Measurements from ENCODE around the gene LGALS14. TPM values are rescaled to one million over a fixed set of nuclear protein-coding genes. Genes with fewer than 3 reads are reported as not detected.
"Not testable (repeated sequence)": the region's sequence is repeated elsewhere in the genome, so short reads cannot be mapped to it uniquely, and the experiment has no call there.

Gene LGALS14, protein sequence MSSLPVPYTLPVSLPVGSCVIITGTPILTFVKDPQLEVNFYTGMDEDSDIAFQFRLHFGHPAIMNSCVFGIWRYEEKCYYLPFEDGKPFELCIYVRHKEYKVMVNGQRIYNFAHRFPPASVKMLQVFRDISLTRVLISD
- polyA plus RNA-seq (2012; ENCODE audit: insufficient read depth, insufficient read length, low read depth): not detected

- TF ChIP-seq CTCF (IDR thresholded peaks at IDR 0.05; ENCODE audit: low read depth, low read length): no peak
- H3K4me3 ChIP-seq (ENCODE audit: low read depth, low read length): no peak within 1 kb of the TSS
- H3K9me3 ChIP-seq: no peaks in the 10 kb centered on the region
- DNase-seq: no peak
- no peaks in the 10 kb centered on the region for H3K27me3 ChIP-seq
- no peaks in the 10 kb centered on the region for H3K4me1 ChIP-seq
- no peaks in the 10 kb centered on the region for H3K36me3 ChIP-seq
These were observed at the start of gene LGALS14 for GRCh38 chr19:39704181-39705044. TSS of gene LGALS14 (plus strand) at chr19:39704481. CDS start at chr19:39704529, 48 bp downstream.

DNA sequence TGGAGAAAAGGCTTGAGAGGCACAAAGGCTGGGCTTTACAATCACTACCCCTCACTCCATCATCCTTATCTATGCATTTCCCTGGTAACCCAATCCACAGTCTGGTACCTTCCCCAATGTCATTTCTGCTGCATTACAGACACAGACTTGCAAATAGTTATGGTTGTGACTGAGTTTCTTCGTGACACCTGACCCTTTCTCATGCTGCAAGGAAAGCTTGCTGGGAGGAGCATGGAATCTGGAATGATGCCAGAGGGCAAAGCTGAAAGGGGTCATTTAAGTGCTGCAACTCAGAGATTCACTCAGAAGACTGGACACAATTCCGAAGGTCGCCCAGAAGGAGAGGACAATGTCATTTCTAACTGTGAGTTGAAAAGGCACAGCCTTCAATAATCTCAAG is 48.7 kb upstream of the LGALS14 start, which contains the start of gene LGALS16:
TSS of gene LGALS16 (plus strand) at position 301 of the 400 bp plus-strand sequence. CDS start at position 350, 49 bp downstream.
- no peaks in the 10 kb centered on the region for H3K4me1 ChIP-seq
- H3K36me3 ChIP-seq: no peaks in the 10 kb centered on the region
- DNase-seq: no peak
- no peak within 1 kb of the TSS for H3K4me3 ChIP-seq (ENCODE audit: low read depth, low read length)
- H3K27me3 ChIP-seq: peaks cover 5% of the 10 kb centered on the region; the same call in 1 of the 2 replicates
- no peaks in the 10 kb centered on the region for H3K9me3 ChIP-seq
- no peak for TF ChIP-seq CTCF (IDR thresholded peaks at IDR 0.05; ENCODE audit: low read depth, low read length)

DNA sequence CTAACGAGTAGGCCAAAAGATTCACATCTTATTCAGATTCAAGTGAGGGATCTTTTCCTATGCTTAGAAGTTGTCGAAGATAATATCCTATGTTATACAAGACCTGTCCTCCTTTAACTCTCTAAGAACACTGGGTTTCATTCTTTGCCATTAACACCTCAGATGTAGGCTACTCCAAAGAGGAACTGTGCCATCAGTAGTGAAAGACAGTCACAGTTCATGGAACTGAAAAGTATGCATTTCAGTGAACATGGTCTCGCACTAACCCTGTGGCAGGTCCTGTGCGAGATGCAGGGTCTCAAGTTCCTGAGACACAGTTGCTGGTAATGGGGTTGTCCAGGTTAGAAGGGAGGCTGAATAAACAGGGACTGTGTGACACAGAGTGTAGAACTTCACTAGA is 44.5 kb upstream of the LGALS14 start:
- Histone ChIP-seq H3K9me3 (no peaks in the 10 kb centered on the region), H3K4me1 (no peaks in the 10 kb centered on the region), H3K27me3 (peaks cover 5% of the 10 kb centered on the region; the same call in 1 of the 2 replicates), H3K36me3 (no peaks in the 10 kb centered on the region), H3K4me3 (ENCODE audit: low read depth, low read length) (no peak overlapping the region)
- TF ChIP-seq CTCF (IDR thresholded peaks at IDR 0.05; ENCODE audit: low read depth, low read length): no peak
- no peak for DNase-seq

- TF ChIP-seq CTCF (IDR thresholded peaks at IDR 0.05; ENCODE audit: low read depth, low read length): no peak
- no peaks in the 10 kb centered on the region for H3K4me1 ChIP-seq
- no peaks in the 10 kb centered on the region for H3K9me3 ChIP-seq
- DNase-seq: no peak
- no peaks in the 10 kb centered on the region for H3K36me3 ChIP-seq
- H3K27me3 ChIP-seq: peaks cover 5% of the 10 kb centered on the region; the same call in 1 of the 2 replicates
- H3K4me3 ChIP-seq (ENCODE audit: low read depth, low read length): no peak overlapping the region
These were observed 43.6 kb upstream of the LGALS14 start for GRCh38 chr19:39660661-39661060.

DNA sequence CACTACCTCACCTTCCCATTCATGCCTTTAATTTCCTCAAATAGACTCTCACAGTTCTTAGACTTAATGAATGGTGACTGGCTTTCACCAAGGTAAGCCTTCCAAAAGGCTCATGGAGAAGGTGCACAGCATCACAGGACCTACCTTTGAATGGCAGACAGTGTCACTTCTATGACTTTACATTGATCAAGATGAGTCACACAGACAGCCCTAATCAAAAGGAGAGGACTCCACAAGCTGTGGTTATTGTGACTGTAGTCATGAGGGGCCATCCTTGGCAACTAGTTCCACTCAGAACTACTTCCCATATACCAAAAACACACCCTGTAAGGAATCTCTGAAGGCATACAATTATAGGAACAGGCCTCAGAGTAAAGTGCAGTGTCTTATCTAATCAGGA is 42.7 kb upstream of the LGALS14 start:
- no peak for TF ChIP-seq CTCF (IDR thresholded peaks at IDR 0.05; ENCODE audit: low read depth, low read length)
- H3K4me1 ChIP-seq: no peaks in the 10 kb centered on the region
- no peaks in the 10 kb centered on the region for H3K9me3 ChIP-seq
- H3K27me3 ChIP-seq: peaks cover 5% of the 10 kb centered on the region; the same call in 1 of the 2 replicates
- no peak overlapping the region for H3K4me3 ChIP-seq (ENCODE audit: low read depth, low read length)
- no peak for DNase-seq
- no peaks in the 10 kb centered on the region for H3K36me3 ChIP-seq

DNA sequence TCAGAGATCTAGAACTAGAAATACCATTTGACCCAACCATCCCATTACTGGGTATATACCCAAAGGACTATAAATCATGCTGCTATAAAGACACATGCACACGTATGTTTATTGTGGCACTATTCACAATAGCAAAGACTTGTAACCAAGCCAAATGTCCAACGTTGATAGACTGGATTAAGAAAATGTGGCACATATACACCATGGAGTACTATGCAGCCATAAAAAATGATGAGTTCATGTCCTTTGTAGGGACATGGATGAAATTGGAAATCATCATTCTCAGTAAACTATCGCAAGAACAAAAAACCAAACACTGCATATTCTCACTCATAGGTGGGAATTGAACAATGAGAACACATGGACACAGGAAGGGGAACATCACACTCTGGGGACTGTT is 34.4 kb upstream of the LGALS14 start:
- DNase-seq; H3K4me1 ChIP-seq; H3K4me3 ChIP-seq (ENCODE audit: low read depth, low read length); H3K9me3 ChIP-seq; H3K36me3 ChIP-seq; H3K27me3 ChIP-seq: not testable (repeated sequence)
